Epithelial cell of proximal tubule (primary cell): ENCODE results near the gene CEMIP2. TPM values are rescaled to one million over a fixed set of nuclear protein-coding genes. Genes with fewer than 3 reads are reported as not detected.

Experiments
- DNase-seq: peaks from one replicate; pipeline ENCODE4 v3.0.0-alpha.2; 2011; ENCODE audit warnings: low read depth
- H3K4me3 ChIP-seq: 2 replicates; pipeline ENCODE4 v1.5.1; 2011; ENCODE audit warnings: low read depth, mild to moderate bottlenecking, low read length
- CTCF ChIP-seq: conservative IDR thresholded peaks from 2 replicates; pipeline ENCODE4 v1.5.1; 2012; ENCODE audit warnings: low read depth, mild to moderate bottlenecking, low read length
- total RNA-seq: library from RNA; depleted of rRNA; stranded (reverse); fragments of >200 nt; gene quantifications from 2 replicates; pipeline ENCODE4 v1.2.3, GENCODE V29; 2015

The CEMIP2 gene
- total RNA-seq, 1 donor from 2014 or later = 58.8 TPM

DNA sequence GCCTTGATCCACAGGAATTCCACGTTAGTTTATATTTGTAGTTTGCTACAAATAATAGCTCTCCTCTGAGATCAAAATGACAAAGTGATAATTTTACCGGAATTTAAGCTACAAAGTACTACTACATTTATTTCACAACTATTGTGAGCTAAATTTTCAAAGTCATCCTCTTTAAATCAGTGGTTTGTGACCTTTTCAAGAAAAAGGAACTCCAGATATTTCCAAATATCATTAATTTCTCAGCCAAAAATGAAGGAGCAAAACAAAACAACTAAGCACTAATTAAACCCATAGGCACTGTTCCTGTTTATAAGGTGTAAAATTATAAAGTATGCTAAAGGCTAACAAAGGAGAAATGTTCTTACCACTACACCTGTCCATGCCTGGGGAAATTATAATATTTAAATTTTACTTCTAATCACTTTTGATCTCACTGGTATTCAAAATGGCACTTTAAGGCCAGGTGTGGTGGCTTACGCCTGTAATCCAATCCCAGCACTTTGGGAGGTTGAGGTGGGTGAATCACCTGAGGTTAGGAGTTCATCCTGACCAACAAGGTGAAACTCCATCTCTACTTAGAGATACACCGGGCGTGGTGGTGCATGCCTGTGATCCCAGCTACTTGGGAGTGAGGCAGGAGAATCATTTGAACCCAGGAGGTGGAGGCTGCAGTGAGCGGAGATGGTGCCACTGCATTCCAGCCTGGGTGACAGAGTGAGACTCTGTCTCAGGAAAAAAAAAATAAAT, 77.5 kb downstream of the CEMIP2 start:
- TF ChIP-seq CTCF = no peak
- no peak for DNase-seq
- H3K4me3 ChIP-seq = no peak overlapping the region

DNA sequence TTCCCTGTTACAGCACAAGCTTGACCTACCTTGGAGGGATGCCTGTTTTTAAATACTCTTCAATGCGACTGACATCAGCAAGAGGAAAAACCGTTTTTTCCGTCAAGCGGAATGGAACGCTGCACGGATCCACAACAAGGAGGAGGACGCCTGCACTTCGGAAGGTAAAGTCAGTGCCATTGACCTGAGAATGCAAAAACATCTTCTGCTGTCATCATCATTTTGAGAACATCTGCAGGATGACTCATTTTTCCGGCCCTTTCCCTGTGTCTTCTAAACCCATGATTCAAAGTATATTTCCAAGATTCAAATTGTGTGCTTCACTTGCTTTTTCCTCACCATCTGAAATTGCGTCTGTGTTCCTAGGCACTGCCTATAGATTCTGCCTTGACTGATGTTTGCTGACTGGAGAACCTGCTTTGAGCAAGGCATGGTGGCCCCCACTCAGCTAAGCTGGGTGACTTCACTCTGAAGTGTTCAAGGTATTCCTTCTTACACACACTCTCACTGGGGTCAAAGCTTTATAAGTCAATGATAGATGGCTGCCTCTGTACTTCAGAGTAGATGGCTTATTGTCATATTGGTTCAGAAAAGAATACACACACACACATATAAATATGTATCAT, 78.1 kb downstream of the CEMIP2 start:
- TF ChIP-seq CTCF = no peak
- DNase-seq = no peak
- no peak overlapping the region for H3K4me3 ChIP-seq

DNA sequence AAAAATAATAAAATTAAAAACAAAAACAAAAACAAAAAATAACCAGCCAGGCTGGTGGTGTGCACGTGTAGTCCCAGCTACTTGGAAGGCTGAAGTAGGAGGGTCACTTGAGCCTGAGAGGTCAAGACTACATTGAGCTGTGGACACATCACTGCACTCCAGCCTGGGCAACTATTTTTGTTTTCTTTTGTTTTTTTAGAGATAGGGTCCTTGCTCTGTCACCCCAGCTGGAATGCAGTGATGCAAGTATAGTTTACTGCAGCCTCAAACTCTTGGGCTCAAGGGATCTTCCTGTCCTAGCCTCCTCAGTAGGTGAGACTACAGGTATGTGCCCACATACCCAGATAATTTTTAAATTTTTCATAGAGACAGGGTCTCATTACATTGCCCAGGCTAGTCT, 80.6 kb downstream of the CEMIP2 start:
- no peak for TF ChIP-seq CTCF
- DNase-seq = no peak
- H3K4me3 ChIP-seq = no peak overlapping the region

DNA sequence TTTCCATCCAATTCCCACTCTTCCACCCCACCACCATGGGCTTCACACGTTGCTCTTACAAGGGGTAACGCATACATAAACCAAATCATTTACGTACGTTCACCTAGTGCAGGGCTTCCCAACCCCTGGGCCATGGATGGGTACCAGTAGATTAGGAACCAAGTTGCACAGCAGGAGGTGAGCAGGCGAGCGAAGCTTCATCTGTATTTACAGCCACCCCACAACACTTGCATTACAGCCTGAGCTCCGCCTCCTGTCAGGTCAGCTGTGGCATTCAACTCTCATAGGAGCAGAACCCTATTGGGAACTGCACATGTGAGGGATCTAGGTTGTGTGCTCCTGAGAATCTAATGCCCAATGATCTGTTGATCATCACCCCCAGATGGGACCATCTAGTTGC, 82.3 kb downstream of the CEMIP2 start:
- TF ChIP-seq CTCF = no peak
- H3K4me3 ChIP-seq = no peak overlapping the region
- DNase-seq = no peak

DNA sequence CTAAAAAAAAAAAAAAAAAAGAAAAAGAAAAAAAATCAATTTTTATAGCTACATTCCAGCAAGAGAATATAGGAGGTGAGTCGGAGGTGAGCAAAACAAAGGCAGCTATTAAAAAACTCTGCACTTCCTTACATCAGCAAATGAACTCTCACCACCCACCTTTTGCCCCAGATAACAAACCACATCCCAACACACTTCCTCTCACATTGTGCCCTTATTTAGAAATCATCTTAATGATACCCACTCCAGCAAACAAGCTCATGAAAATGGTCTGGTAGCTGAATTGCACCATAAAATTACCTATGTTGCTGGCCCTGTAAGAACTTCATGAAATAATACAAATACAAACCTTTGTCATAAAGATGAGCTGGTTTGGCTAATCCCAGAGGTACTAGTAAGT, 82.9 kb downstream of the CEMIP2 start:
- no peak overlapping the region for H3K4me3 ChIP-seq
- DNase-seq = no peak
- no peak for TF ChIP-seq CTCF

- DNase-seq = no peak
- no peak overlapping the region for H3K4me3 ChIP-seq
- TF ChIP-seq CTCF = no peak
Observed at GRCh38 chr9:71684566-71684965, 83.7 kb downstream of the CEMIP2 start.
